Keratinocyte (primary cell): Measurements from ENCODE around the gene DPM3. TPM values are rescaled to one million over a fixed set of nuclear protein-coding genes. Genes with fewer than 3 reads are reported as not detected.

Experiments used
- DNase-seq: peaks from one replicate; pipeline ENCODE4 v3.0.0-alpha.2; 2011; ENCODE audit warnings: low read depth, missing footprints, low spot score
- FAIRE-seq: peaks from 2 replicates; lab custom pipeline; 2011; peaks lifted over from hg19 to GRCh38; lab: Jason Lieb, UNC
- H2AFZ ChIP-seq: 2 replicates; pipeline ENCODE4 v1.6.0; 2012; ENCODE audit warnings: low read length, control low read depth, inconsistent platforms; ENCODE audit not compliant: control insufficient read depth
- H3K27ac ChIP-seq: 2 replicates; pipeline ENCODE4 v1.5.1; 2011; ENCODE audit warnings: low read length; ENCODE audit not compliant: control insufficient read depth, insufficient read depth
- H3K27me3 ChIP-seq: 3 replicates; pipeline ENCODE4 v1.6.0; 2011; ENCODE audit warnings: low read length; ENCODE audit not compliant: control insufficient read depth, insufficient read depth; ENCODE audit errors: extremely low read depth
- H3K36me3 ChIP-seq, 2 experiments: 2 replicates in 1 of 2; 3 replicates in 1 of 2; pipeline ENCODE4 v1.5.1; 2011; ENCODE audit warnings: low read length in 2 of 2, mild to moderate bottlenecking in 1 of 2; ENCODE audit not compliant: control insufficient read depth in 2 of 2, insufficient read depth in 2 of 2; ENCODE audit errors: extremely low read depth in 1 of 2
- H3K4me1 ChIP-seq: 3 replicates; pipeline ENCODE4 v1.5.1; 2011; ENCODE audit warnings: low read length; ENCODE audit not compliant: control insufficient read depth, insufficient read depth; ENCODE audit errors: extremely low read depth
- H3K4me2 ChIP-seq: 3 replicates; pipeline ENCODE4 v1.6.0; 2011; ENCODE audit warnings: low read depth, low read length; ENCODE audit not compliant: control insufficient read depth, insufficient read depth; ENCODE audit errors: extremely low read depth
- H3K4me3 ChIP-seq, 3 experiments: fragments of 200-600 bp in 1 of 3; sonication (generic) in 1 of 3; 2 replicates in 2 of 3; 3 replicates in 1 of 3; pipeline ENCODE4 v1.5.1; 2011 to 2016; ENCODE audit warnings: low read length in 3 of 3, mild to moderate bottlenecking in 3 of 3, control low read depth in 2 of 3, inconsistent platforms in 1 of 3, low read depth in 1 of 3, mixed read lengths in 1 of 3, mixed run types in 1 of 3, moderate library complexity in 1 of 3; ENCODE audit not compliant: control insufficient read depth in 2 of 3, insufficient read depth in 2 of 3; ENCODE audit errors: extremely low read depth in 1 of 3
- H3K79me2 ChIP-seq: 2 replicates; pipeline ENCODE4 v1.6.0; 2012; ENCODE audit warnings: low read length; ENCODE audit not compliant: control insufficient read depth, insufficient read depth
- H3K9ac ChIP-seq: 3 replicates; pipeline ENCODE4 v1.6.0; 2011; ENCODE audit warnings: low read length; ENCODE audit not compliant: control insufficient read depth, insufficient read depth; ENCODE audit errors: extremely low read depth
- H3K9me1 ChIP-seq: 3 replicates; pipeline ENCODE4 v1.6.0; 2011; ENCODE audit warnings: low read length; ENCODE audit not compliant: control insufficient read depth, insufficient read depth; ENCODE audit errors: extremely low read depth
- H3K9me3 ChIP-seq: 2 replicates; pipeline ENCODE4 v1.5.1; 2012; ENCODE audit warnings: low read depth, low read length; ENCODE audit not compliant: control insufficient read depth
- H4K20me1 ChIP-seq: 3 replicates; pipeline ENCODE4 v1.6.0; 2011; ENCODE audit warnings: low read length; ENCODE audit not compliant: control insufficient read depth, insufficient read depth; ENCODE audit errors: extremely low read depth
- CTCF ChIP-seq, 3 experiments: IDR thresholded peaks in 1 of 3; conservative IDR thresholded peaks in 1 of 3; optimal IDR thresholded peaks in 1 of 3; 2 replicates in 2 of 3; 3 replicates in 1 of 3; pipeline versions ENCODE3 to v1.5.1; 2011; ENCODE audit warnings: low read length in 3 of 3, mild to moderate bottlenecking in 3 of 3, moderate library complexity in 2 of 3, control low read depth in 1 of 3, inconsistent platforms in 1 of 3; ENCODE audit not compliant: insufficient read depth in 2 of 3; ENCODE audit errors: extremely low read depth in 1 of 3
- EZH2 ChIP-seq: IDR thresholded peaks from one replicate; pipeline ENCODE4 v1.6.1; 2012; ENCODE audit warnings: inconsistent platforms, mild to moderate bottlenecking, low read length, moderate library complexity
- dilution Hi-C: fragments of 300-500 bp; cut with MboI; formaldehyde crosslinking; loops from one replicate; pipeline ENCODE4 v1.7.0; 2020; ENCODE audit warnings: low sequenced_read_pairs; ENCODE audit not compliant: extremely low pct_ligation_motif_present
- polyA plus RNA-seq, 5 experiments: library from polyadenylated mRNA; depleted of rRNA in 3 of 5; stranded (reverse) in 3 of 5; stranded (forward) in 1 of 5; unstranded in 1 of 5; fragments of >200 nt; gene quantifications; 1 replicate in 1 of 5; 2 replicates in 3 of 5; 3 replicates in 1 of 5; pipeline versions ENCODE4 v1.2.1 to v1.2.3, GENCODE V29; 2011 to 2012; ENCODE audit warnings: missing spikeins in 2 of 5, low read depth in 1 of 5, low replicate concordance in 1 of 5

The DPM3 gene
- polyA plus RNA-seq, 1 donor (not counting 4 experiments of a cell fraction or from before 2014, with no cell fraction given) = 29.3 TPM

- Histone ChIP-seq H3K9ac (peak within 1 kb of the TSS; percentile 92), H3K9me1 (no peaks in the 10 kb centered on the region), H4K20me1 (no peaks in the 10 kb centered on the region), H3K27ac (peak within 1 kb of the TSS; percentile 86), H3K4me3 (peak within 1 kb of the TSS; percentile 69 to 94 (median 90)), H3K4me2 (peak within 1 kb of the TSS; percentile 82), H3K4me1 (peaks cover 23% of the 10 kb centered on the region), H3K36me3 (peaks cover 14 to 17% of the 10 kb centered on the region in 2 experiments), H2AFZ (peak within 1 kb of the TSS; percentile 90), H3K79me2 (peaks cover 16% of the 10 kb centered on the region), H3K27me3 (no peaks in the 10 kb centered on the region), H3K9me3 (no peaks in the 10 kb centered on the region)
- TF ChIP-seq EZH2 = no peak
- TF ChIP-seq CTCF (optimal IDR thresholded peaks at IDR 0.05 in 1 of 3, IDR thresholded peaks at IDR 0.05 in 1 of 3, conservative IDR thresholded peaks at IDR 0.05 in 1 of 3; ENCODE audit: extremely low read depth in 1 of 3, insufficient read depth in 2 of 3, low read length in 3 of 3) = peak; percentile 96 to 98 (median 97)
- FAIRE-seq (peak; percentile 32), DNase-seq (peak; percentile 84)
- dilution Hi-C loops = no loop called here
Observed at GRCh38 chr1:155172732-155173477, 32.6 kb upstream of the DPM3 start, which contains the start of gene KRTCAP2. KRTCAP2 (minus strand) TSS chr1:155173304; CDS start chr1:155173224, 80 bp downstream.

GRCh38 chr1:155171836-155172731 is 31.8 kb upstream of the DPM3 start:
- peaks cover 10 to 13% of the 10 kb centered on the region in 2 experiments for H3K36me3 ChIP-seq
- no peaks in the 10 kb centered on the region for H3K9me1 ChIP-seq
- peak overlapping the region; percentile 86 for H3K27ac ChIP-seq
- peak overlapping the region; percentile 69 to 94 (median 90) for H3K4me3 ChIP-seq
- peaks cover 16% of the 10 kb centered on the region for H3K79me2 ChIP-seq
- no peak for FAIRE-seq
- H3K9ac ChIP-seq = peak overlapping the region; percentile 92
- H4K20me1 ChIP-seq = no peaks in the 10 kb centered on the region
- TF ChIP-seq EZH2 (no peak), CTCF (optimal IDR thresholded peaks at IDR 0.05 in 1 of 3, IDR thresholded peaks at IDR 0.05 in 1 of 3, conservative IDR thresholded peaks at IDR 0.05 in 1 of 3; ENCODE audit: extremely low read depth in 1 of 3, insufficient read depth in 2 of 3, low read length in 3 of 3) (no peak)
- H3K4me1 ChIP-seq = peaks cover 24% of the 10 kb centered on the region
- peak overlapping the region; percentile 87 for H2AFZ ChIP-seq
- no peaks in the 10 kb centered on the region for H3K9me3 ChIP-seq
- no peak for DNase-seq
- dilution Hi-C loops = no loop called here
- peak overlapping the region; percentile 82 for H3K4me2 ChIP-seq
- no peaks in the 10 kb centered on the region for H3K27me3 ChIP-seq
